Erythroblast (primary cell): ENCODE results near the gene CLSTN1.
A peak's percentile ranks its signal among the peaks of the same experiment; 100 is the strongest.

Experiments used
- DNase-seq, 2 experiments: peaks; one replicate each; lab custom pipeline; 2025; lab: John Stamatoyannopoulos, UW
- GATA1 ChIP-seq: IDR thresholded peaks from 2 replicates; pipeline ENCODE4 v1.6.1; 2011; ENCODE audit warnings: low read depth, mild to moderate bottlenecking, control low read depth, low read length, moderate library complexity
- POLR2A ChIP-seq: IDR thresholded peaks from 2 replicates; pipeline ENCODE4 v1.6.1; 2011; ENCODE audit warnings: mild to moderate bottlenecking, low read length

The CLSTN1 gene

GRCh38 chr1:9844756-9845155, 21.0 kb upstream of the CLSTN1 start:
- DNase-seq, result no peak
- TF ChIP-seq POLR2A, result no peak
- TF ChIP-seq GATA1, result no peak

- no peak for DNase-seq
- TF ChIP-seq GATA1 (no peak), POLR2A (no peak)
These were observed 20.3 kb upstream of the CLSTN1 start for GRCh38 chr1:9844106-9844505.

GRCh38 chr1:9843576-9843945, 19.8 kb upstream of the CLSTN1 start:
- TF ChIP-seq GATA1, result no peak
- no peak for TF ChIP-seq POLR2A

GRCh38 chr1:9842781-9843575, 19.2 kb upstream of the CLSTN1 start:
- TF ChIP-seq GATA1, result no peak
- no peak for DNase-seq

More at GRCh38 chr1:9843576-9843945, 19.8 kb upstream of the CLSTN1 start:
- no peak for DNase-seq

GRCh38 chr1:9842073-9842711, 18.4 kb upstream of the CLSTN1 start:
- no peak for TF ChIP-seq POLR2A
- no peak for TF ChIP-seq GATA1
- DNase-seq, result no peak

GRCh38 chr1:9841460-9841859, 17.7 kb upstream of the CLSTN1 start:
- TF ChIP-seq POLR2A (no peak), GATA1 (no peak)
- DNase-seq, result no peak

- no peak for DNase-seq
- TF ChIP-seq GATA1, result no peak
- TF ChIP-seq POLR2A, result no peak
These were observed 16.4 kb upstream of the CLSTN1 start for GRCh38 chr1:9840176-9840575.

- no peak for DNase-seq
- TF ChIP-seq POLR2A (no peak), GATA1 (no peak)
These were observed 15.2 kb upstream of the CLSTN1 start for GRCh38 chr1:9838946-9839345.

GRCh38 chr1:9836632-9836960, 12.8 kb upstream of the CLSTN1 start:
- no peak for DNase-seq
- TF ChIP-seq GATA1, result no peak
- TF ChIP-seq POLR2A, result no peak

- DNase-seq, result no peak
- TF ChIP-seq GATA1 (no peak), POLR2A (no peak)
These were observed 12.2 kb upstream of the CLSTN1 start for GRCh38 chr1:9835758-9836631.

- DNase-seq, result no peak
- TF ChIP-seq GATA1 (no peak), POLR2A (no peak)
These were observed 11.6 kb upstream of the CLSTN1 start for GRCh38 chr1:9835404-9835757.

GRCh38 chr1:9833632-9834031, 9.9 kb upstream of the CLSTN1 start:
- TF ChIP-seq GATA1 (no peak), POLR2A (no peak)
- DNase-seq, result no peak

GRCh38 chr1:9827558-9828185, 3.9 kb upstream of the CLSTN1 start:
- TF ChIP-seq GATA1 (no peak), POLR2A (no peak)

GRCh38 chr1:9826616-9827015, 2.9 kb upstream of the CLSTN1 start:
- DNase-seq, result no peak
- TF ChIP-seq POLR2A, result no peak

More at GRCh38 chr1:9827558-9828185, 3.9 kb upstream of the CLSTN1 start:
- peak in 1 of 2 experiments; percentile 12 for DNase-seq
